Lower lobe of right lung (tissue), 2 donors: Measurements from ENCODE around the gene HOGA1. TPM values are rescaled to one million over a fixed set of nuclear protein-coding genes. Genes with fewer than 3 reads are reported as not detected.

Source experiments
- ATAC-seq, 2 donors: fragments of 200-7000 bp; cut with Tn5 transposase; one replicate each; pipeline ENCODE4 v1.9.1; 2020 to 2022; ENCODE audit warnings: mild to moderate bottlenecking in 2 of 2, moderate library complexity in 2 of 2
- DNase-seq: peaks from one replicate; pipeline ENCODE4 v3.0.0-alpha.2; 2020
- H3K27ac ChIP-seq: fragments of 200-600 bp; one replicate; pipeline ENCODE4 v1.8.0; 2022
- H3K27me3 ChIP-seq: fragments of 200-600 bp; one replicate; pipeline ENCODE4 v1.8.0; 2022; ENCODE audit warnings: low read depth
- H3K36me3 ChIP-seq: fragments of 200-600 bp; one replicate; pipeline ENCODE4 v1.8.0; 2022; ENCODE audit warnings: mild to moderate bottlenecking
- H3K4me1 ChIP-seq: fragments of 200-600 bp; one replicate; pipeline ENCODE4 v1.8.0; 2022
- H3K4me3 ChIP-seq: fragments of 200-600 bp; one replicate; pipeline ENCODE4 v1.8.0; 2022; ENCODE audit warnings: mild to moderate bottlenecking
- H3K9me3 ChIP-seq: fragments of 200-600 bp; one replicate; pipeline ENCODE4 v1.8.0; 2022
- CTCF ChIP-seq: fragments of 200-600 bp; IDR thresholded peaks from one replicate; pipeline ENCODE4 v1.8.0; 2022; ENCODE audit warnings: antibody characterized with exemption, mild to moderate bottlenecking
- intact Hi-C: fragments of 100-400 bp; cut with DNase I; formaldehyde crosslinking; loops from one replicate; pipeline ENCODE4 v1.11.0; 2022
- total RNA-seq: library from RNA; stranded (reverse); fragmentation: NEBNext Ultra II Directional; extraction: Animal tissue kit (Norgen Biotek cat#: 25700); gene quantifications from one replicate; pipeline ENCODE4 v1.2.1, GENCODE V29; 2021
- donor health status: DM: no; HTN: yes; CAD: no; lungs with severe emphysema.

Gene HOGA1
- total RNA-seq, 1 donor from 2014 or later = 1.1 TPM

- Histone ChIP-seq H3K36me3 (no peaks in the 10 kb centered on the region), H3K27me3 (no peaks in the 10 kb centered on the region), H3K9me3 (no peaks in the 10 kb centered on the region), H3K4me1 (no peaks in the 10 kb centered on the region), H3K4me3 (no peak overlapping the region), H3K27ac (no peak overlapping the region)
- intact Hi-C loops = no loop called here
- ATAC-seq (no peak), DNase-seq (no peak)
- TF ChIP-seq CTCF = no peak
Observed at GRCh38 chr10:97601268-97602215, 17.4 kb downstream of the HOGA1 start.

- ATAC-seq = no peak
- Histone ChIP-seq H3K4me3 (no peak overlapping the region), H3K4me1 (no peaks in the 10 kb centered on the region), H3K36me3 (no peaks in the 10 kb centered on the region), H3K27me3 (no peaks in the 10 kb centered on the region), H3K27ac (no peak overlapping the region), H3K9me3 (no peaks in the 10 kb centered on the region)
- no peak for TF ChIP-seq CTCF
- no peak for DNase-seq
- intact Hi-C loops = no loop called here
Observed at GRCh38 chr10:97607095-97607636, 23.0 kb downstream of the HOGA1 start.

GRCh38 chr10:97608991-97609561 lies 24.9 kb downstream of the HOGA1 start:
- Histone ChIP-seq H3K9me3 (no peaks in the 10 kb centered on the region), H3K36me3 (no peaks in the 10 kb centered on the region), H3K4me3 (no peak overlapping the region), H3K27me3 (no peaks in the 10 kb centered on the region), H3K27ac (peak overlapping the region; percentile 58), H3K4me1 (no peaks in the 10 kb centered on the region)
- TF ChIP-seq CTCF = no peak
- intact Hi-C loops = no loop called here
- ATAC-seq (peak; percentile 80 to 87), DNase-seq (peak; percentile 65)

- H3K4me1 ChIP-seq = no peaks in the 10 kb centered on the region
- TF ChIP-seq CTCF = no peak
- H3K9me3 ChIP-seq = no peaks in the 10 kb centered on the region
- ATAC-seq = no peak
- intact Hi-C loops = no loop called here
- H3K4me3 ChIP-seq = no peak overlapping the region
- no peak for DNase-seq
- no peaks in the 10 kb centered on the region for H3K27me3 ChIP-seq
- H3K36me3 ChIP-seq = peaks cover 7% of the 10 kb centered on the region
- H3K27ac ChIP-seq = no peak overlapping the region
Observed at GRCh38 chr10:97611473-97611872, 27.3 kb downstream of the HOGA1 start.

DNA sequence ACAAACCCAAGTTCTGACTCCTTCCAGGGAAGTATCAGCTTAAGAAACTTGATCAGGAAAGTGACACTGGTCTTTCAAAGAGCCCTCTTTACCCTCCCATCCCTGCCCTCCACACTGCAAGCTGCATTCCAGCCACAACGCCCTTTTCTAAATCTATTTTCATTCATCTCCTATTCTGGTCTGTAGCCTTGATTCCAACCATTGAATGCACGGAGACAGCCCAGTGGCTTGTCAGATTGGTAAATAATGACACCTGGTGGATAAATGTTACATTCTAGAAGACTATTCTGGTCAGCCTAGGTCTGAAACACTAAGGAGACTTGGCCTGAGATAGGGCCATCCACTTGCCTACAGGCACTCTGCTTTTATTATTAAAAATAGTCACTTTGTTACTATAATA lies 28.2 kb downstream of the HOGA1 start:
- Histone ChIP-seq H3K27ac (no peak overlapping the region), H3K4me3 (no peak overlapping the region), H3K9me3 (no peaks in the 10 kb centered on the region), H3K27me3 (no peaks in the 10 kb centered on the region), H3K36me3 (peaks cover 7% of the 10 kb centered on the region), H3K4me1 (no peaks in the 10 kb centered on the region)
- intact Hi-C loops = no loop called here
- ATAC-seq (peak; percentile 60 to 81), DNase-seq (no peak)
- TF ChIP-seq CTCF = peak; percentile 35
